T-helper 1 cell (primary cell): ENCODE data around the gene ANKS6.

Experiments used
- DNase-seq, 5 donors: peaks; one replicate each; pipeline ENCODE4 v3.0.0-alpha.2; 2012 to 2020

Gene ANKS6

DNA sequence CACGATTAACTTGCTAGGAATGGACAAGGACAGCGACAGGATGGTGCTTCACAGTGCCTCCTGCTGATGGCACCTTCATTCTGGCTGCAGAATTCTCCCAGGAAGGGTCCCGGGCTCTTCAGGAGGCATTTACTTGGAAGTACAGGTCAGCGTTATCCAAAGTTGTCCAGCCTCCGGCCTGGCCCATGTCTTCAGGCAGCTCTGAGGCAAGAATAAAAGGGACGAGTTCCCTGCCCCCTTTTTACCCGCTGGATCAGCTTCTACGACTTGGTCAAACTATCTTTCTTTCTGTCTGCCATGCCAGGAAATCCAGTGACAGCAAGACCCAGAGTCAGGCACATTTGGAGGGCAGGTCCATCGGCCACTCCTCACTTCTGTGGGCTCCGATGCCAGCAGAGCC lies 64.3 kb downstream of the ANKS6 start:
- DNase-seq = no peak

- no peak for DNase-seq
Measured at GRCh38 chr9:98730871-98731270, 65.5 kb downstream of the ANKS6 start.

DNA sequence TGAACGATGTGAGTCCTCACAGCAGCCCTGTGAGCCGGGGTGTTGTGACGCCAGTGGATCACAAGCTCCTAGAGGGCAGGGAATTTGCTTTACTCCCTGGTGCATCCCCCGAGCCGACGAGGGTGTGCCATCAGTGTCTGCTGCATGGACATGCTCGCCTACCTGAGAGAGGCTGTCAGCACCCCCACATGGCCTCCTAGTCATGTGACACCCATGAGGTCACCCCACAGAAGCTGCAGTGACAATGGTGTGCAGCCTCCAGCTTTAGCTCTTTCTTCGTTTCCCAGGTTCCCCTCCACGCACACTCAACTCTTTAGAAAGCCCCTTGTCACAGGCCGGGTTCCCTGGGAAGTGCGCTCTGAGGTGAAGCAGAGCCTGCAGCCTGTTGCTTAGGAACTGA lies 67.9 kb downstream of the ANKS6 start:
- DNase-seq = no peak

- DNase-seq = no peak
Measured at GRCh38 chr9:98727428-98727827, 68.9 kb downstream of the ANKS6 start.

DNA sequence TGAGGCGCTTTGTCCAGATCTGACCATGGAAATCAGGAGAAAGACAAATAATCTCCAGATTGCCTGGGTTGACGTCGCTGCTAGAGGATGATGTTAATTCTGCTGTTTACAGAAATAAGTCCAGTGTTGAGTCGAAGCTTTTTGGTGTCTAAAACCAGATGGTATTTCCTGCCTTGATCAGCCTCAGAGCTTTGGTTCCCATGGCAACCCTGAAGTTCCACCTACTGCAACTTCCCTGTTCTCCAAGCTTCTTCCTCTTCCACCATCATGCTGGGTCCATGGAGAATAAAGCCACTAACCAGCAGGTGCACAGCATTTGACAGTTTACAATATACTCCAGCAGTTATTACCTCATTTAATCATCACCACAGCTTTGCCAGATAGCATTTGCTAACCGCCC lies 69.6 kb downstream of the ANKS6 start:
- DNase-seq = no peak

GRCh38 chr9:98724810-98725530 lies 71.4 kb downstream of the ANKS6 start:
- DNase-seq = no peak

- DNase-seq = no peak
Measured at GRCh38 chr9:98721643-98722042, 74.7 kb downstream of the ANKS6 start.

- DNase-seq = no peak
Measured at GRCh38 chr9:98720402-98720801, 76.0 kb downstream of the ANKS6 start.

DNA sequence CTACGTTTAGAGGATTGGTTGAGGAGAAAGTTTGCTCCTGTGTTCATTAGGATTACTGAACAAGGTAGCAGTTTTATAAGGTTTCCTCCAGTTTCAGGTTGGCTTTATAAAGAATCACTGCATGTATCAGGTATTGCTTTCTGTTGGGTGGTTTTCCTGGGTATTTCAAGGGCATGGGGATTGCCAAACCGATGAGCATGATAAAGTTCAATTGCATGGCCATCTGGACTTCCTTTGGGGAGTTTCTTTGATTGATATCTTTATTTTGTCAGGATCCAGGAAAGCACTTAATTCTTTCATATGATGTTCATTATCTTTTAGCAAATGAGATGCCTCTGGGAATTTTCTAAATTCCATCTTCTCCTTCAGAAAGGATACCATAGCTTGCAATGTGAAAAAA lies 77.3 kb downstream of the ANKS6 start:
- DNase-seq = no peak

- no peak for DNase-seq
Measured at GRCh38 chr9:98714833-98715232, 81.5 kb downstream of the ANKS6 start.

- no peak for DNase-seq
Measured at GRCh38 chr9:98712987-98713386, 83.4 kb downstream of the ANKS6 start.

GRCh38 chr9:98709968-98710965 lies 86.1 kb downstream of the ANKS6 start:
- no peak for DNase-seq

- no peak for DNase-seq
Measured at GRCh38 chr9:98708933-98709911, 87.1 kb downstream of the ANKS6 start, which contains the start of gene GABBR2. TSS of gene GABBR2 (minus strand) at chr9:98708935. CDS start at chr9:98708737, 198 bp downstream.

- no peak for DNase-seq
Measured at GRCh38 chr9:98708103-98708932, 88.0 kb downstream of the ANKS6 start.

DNA sequence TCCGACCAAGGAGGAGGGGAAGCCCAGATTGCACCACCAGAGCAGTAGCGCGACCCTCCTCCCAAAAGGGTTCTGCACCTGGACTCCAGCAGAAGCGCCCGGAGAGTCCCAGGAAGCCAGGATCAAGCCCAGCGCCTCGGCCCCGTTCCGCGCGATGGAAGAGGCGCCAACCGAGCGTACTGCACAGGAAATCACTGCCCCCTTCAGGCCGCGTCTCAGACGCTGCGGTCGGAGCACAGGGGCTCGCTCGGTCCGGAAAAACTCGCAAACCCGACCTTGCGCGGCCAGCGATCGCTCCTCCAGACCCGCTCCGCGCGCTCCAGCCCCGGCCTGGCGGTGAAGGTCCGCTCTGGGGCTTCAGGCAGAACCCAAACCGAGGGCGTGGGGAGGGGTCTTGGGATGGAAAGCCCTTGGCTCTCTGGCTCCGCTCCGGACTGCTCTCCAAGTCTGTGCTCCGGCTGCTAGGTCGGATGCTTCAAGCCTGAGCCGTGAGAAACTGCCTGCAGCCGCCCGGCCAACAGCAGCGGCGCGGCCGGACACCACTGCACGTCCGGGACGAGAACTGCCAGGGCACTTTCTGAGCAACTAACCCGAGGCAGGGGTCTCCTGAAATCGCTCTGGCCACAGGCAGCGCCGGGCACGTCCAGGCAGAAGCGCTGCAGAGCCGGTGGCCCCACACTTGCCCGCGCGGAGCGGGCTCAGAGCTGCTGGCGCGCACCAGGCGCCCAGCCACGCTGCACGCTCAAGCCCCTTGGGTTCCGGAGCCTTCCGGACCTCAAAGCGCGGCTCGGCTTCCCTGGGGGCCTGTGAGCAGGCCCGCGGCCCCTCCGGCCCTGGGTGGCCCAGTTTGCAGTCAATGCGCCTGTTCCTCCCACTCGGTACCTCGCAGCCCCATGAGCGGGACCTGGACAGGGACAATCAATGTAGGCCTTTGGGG lies 88.9 kb downstream of the ANKS6 start:
- peak in 1 of 5 donors; percentile 25 for DNase-seq

GRCh38 chr9:98706651-98707165 lies 89.6 kb downstream of the ANKS6 start:
- no peak for DNase-seq

DNA sequence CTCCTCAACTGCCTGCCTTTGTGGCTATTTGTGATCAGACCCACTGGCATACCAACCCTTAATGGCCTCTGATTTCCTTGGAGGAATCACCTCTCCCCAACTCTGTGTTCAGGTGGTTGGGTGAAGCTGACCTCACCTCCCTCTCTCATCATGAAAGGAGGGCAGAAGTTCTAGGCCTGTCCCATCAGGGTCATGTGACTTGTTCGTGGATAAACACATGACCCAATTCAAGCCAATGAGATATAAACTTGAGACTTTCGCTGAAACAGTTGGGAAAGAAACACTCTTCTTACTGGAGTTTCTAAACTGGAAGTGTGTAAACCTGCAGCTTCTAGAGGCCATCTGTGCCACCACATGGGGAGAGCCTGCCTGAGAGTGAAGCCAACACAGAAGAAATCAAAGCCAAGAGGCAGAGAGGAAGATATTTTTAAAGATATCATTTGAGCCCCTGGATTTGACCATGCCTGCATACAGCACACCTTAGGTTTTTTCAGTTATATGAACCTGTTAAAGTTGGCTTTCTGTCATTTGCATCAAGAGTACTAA lies 93.4 kb downstream of the ANKS6 start:
- no peak for DNase-seq

DNA sequence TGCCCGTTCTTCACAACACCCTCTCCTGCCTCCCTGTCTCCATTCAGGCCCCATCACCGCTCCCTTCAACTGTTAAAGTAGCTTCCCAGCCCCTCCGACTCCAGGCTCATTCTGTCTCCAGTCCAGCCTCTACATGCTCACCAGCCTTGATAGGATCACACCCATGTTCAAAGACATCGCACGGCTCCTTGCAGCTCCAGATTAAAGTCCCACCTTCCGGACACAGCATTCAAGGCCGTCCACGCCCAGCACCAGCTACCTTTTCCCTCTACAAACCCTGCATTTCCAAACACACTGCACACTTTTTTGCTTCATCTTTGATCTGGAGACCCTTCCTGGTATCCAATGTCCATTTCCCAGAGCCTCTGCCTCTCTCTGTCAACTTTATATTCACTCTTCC lies 94.0 kb downstream of the ANKS6 start:
- no peak for DNase-seq

DNA sequence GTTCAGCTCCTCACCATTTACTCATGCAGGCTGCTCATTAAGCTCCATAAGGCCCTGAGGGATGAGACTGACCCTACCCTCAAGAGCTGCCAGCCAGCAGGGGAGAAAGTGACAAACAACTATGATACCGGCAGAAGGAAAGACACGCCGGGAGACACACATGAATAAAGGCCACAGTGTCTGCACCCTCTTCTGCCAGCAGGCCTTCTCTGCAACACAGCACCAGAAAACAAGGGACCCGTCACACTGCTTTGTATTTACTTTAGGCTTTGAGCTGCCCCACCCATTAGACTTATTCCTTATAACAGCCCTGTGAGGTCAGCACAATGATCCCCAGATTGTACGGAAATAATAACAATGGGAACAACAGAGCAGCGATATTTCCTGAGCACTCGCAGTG lies 94.8 kb downstream of the ANKS6 start:
- DNase-seq = no peak

DNA sequence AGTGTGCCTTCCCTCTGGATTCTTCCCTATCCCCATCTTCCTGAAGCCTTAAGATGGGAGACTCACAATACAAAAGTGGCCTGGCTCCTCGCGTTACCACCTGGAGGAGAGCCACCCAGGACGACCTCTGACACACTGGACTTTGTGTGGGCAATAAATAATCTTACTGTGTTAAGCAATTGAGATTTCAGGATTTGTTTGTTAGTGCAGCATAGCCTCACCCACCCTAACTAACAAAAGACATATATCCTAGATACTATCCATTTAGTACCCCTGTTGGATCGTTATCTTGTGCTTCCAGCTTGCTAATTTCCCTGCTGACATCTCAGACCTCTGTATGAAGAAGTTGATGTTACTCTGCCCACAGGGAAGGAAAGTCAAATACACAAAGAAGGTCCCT lies 95.6 kb downstream of the ANKS6 start:
- DNase-seq = no peak
